AG10803 (cell line): ENCODE measurements around the gene CBX8.

Experiments used
- DNase-seq: peaks from one replicate; pipeline ENCODE4 v3.0.0; 2010; ENCODE audit warnings: low read depth
- H3K4me3 ChIP-seq: 2 replicates; pipeline ENCODE4 v1.5.1; 2011; ENCODE audit warnings: mild to moderate bottlenecking, low read length, control low read depth
- CTCF ChIP-seq: conservative IDR thresholded peaks from 2 replicates; pipeline ENCODE4 v1.5.1; 2011; ENCODE audit warnings: mild to moderate bottlenecking, low read length, control low read depth, inconsistent platforms

Gene CBX8

GRCh38 chr17:79796763-79797491 lies at the start of gene CBX8:
Gene CBX8, minus strand, starts transcription at chr17:79797077. Its CDS starts 79 bp downstream, at chr17:79796998.
- DNase-seq = peak; percentile 99
- TF ChIP-seq CTCF = no peak
- peak within 1 kb of the TSS; percentile 82 for H3K4me3 ChIP-seq

- peak; percentile 22 for DNase-seq
- TF ChIP-seq CTCF = no peak
- no peak overlapping the region for H3K4me3 ChIP-seq
These were observed 48.7 kb upstream of the CBX8 start for GRCh38 chr17:79845601-79845949.

GRCh38 chr17:79844869-79845600 lies 48.2 kb upstream of the CBX8 start:
- no peak overlapping the region for H3K4me3 ChIP-seq
- DNase-seq = no peak
- peak; percentile 47 for TF ChIP-seq CTCF

- DNase-seq = peak; percentile 73
- H3K4me3 ChIP-seq = peak overlapping the region; percentile 54
These were observed 47.2 kb upstream of the CBX8 start for GRCh38 chr17:79843816-79844800.

GRCh38 chr17:79843474-79843815 lies 46.6 kb upstream of the CBX8 start:
- H3K4me3 ChIP-seq = peak overlapping the region; percentile 54
- no peak for TF ChIP-seq CTCF
- DNase-seq = no peak

More at GRCh38 chr17:79843816-79844800, 47.2 kb upstream of the CBX8 start:
- no peak for TF ChIP-seq CTCF

- TF ChIP-seq CTCF = no peak
- no peak for DNase-seq
These were observed 46.0 kb upstream of the CBX8 start for GRCh38 chr17:79842656-79843473.

More at GRCh38 chr17:79842656-79843473, 46.0 kb upstream of the CBX8 start:
- H3K4me3 ChIP-seq = no peak overlapping the region
